Measurements from ENCODE around the gene ME3.

ME3 gene

GRCh38 chr11:86497310-86497709 lies 175.1 kb downstream of the ME3 start:
- TF ChIP-seq CTCF (IDR thresholded peaks at IDR 0.05; ENCODE audit: control insufficient read depth, insufficient read depth, low read depth, low read length, missing control alignments) = no peak
- no peak for DNase-seq (ENCODE audit: low read depth)
- H3K4me3 ChIP-seq (ENCODE audit: control insufficient read depth, low read depth, low read length) = no peak overlapping the region

- no peak for TF ChIP-seq CTCF (IDR thresholded peaks at IDR 0.05; ENCODE audit: control insufficient read depth, insufficient read depth, low read depth, low read length, missing control alignments)
- no peak for DNase-seq (ENCODE audit: low read depth)
- no peak overlapping the region for H3K4me3 ChIP-seq (ENCODE audit: control insufficient read depth, low read depth, low read length)
Observed at GRCh38 chr11:86495351-86495750, 177.1 kb downstream of the ME3 start.

- DNase-seq (ENCODE audit: low read depth) = no peak
- H3K4me3 ChIP-seq (ENCODE audit: control insufficient read depth, low read depth, low read length) = no peak overlapping the region
- TF ChIP-seq CTCF (IDR thresholded peaks at IDR 0.05; ENCODE audit: control insufficient read depth, insufficient read depth, low read depth, low read length, missing control alignments) = no peak
Observed at GRCh38 chr11:86492370-86493010, 179.9 kb downstream of the ME3 start.

- TF ChIP-seq CTCF (IDR thresholded peaks at IDR 0.05; ENCODE audit: control insufficient read depth, insufficient read depth, low read depth, low read length, missing control alignments) = no peak
- H3K4me3 ChIP-seq (ENCODE audit: control insufficient read depth, low read depth, low read length) = no peak overlapping the region
- DNase-seq (ENCODE audit: low read depth) = no peak
Observed at GRCh38 chr11:86491027-86491426, 181.4 kb downstream of the ME3 start.

GRCh38 chr11:86490582-86490981 lies 181.8 kb downstream of the ME3 start:
- H3K4me3 ChIP-seq (ENCODE audit: control insufficient read depth, low read depth, low read length) = no peak overlapping the region
- no peak for TF ChIP-seq CTCF (IDR thresholded peaks at IDR 0.05; ENCODE audit: control insufficient read depth, insufficient read depth, low read depth, low read length, missing control alignments)
- DNase-seq (ENCODE audit: low read depth) = no peak

GRCh38 chr11:86489442-86489841 lies 183.0 kb downstream of the ME3 start:
- no peak for DNase-seq (ENCODE audit: low read depth)
- no peak for TF ChIP-seq CTCF (IDR thresholded peaks at IDR 0.05; ENCODE audit: control insufficient read depth, insufficient read depth, low read depth, low read length, missing control alignments)
- H3K4me3 ChIP-seq (ENCODE audit: control insufficient read depth, low read depth, low read length) = no peak overlapping the region

- DNase-seq (ENCODE audit: low read depth) = no peak
- H3K4me3 ChIP-seq (ENCODE audit: control insufficient read depth, low read depth, low read length) = no peak overlapping the region
- no peak for TF ChIP-seq CTCF (IDR thresholded peaks at IDR 0.05; ENCODE audit: control insufficient read depth, insufficient read depth, low read depth, low read length, missing control alignments)
Observed at GRCh38 chr11:86488553-86488952, 183.9 kb downstream of the ME3 start.

Measured in AG09309 (cell line).